ENCODE measurements around the gene TXNRD1.
"Not testable (repeated sequence)": the region's sequence is repeated elsewhere in the genome, so short reads cannot be mapped to it uniquely, and the experiment has no call there.

The TXNRD1 gene

DNA sequence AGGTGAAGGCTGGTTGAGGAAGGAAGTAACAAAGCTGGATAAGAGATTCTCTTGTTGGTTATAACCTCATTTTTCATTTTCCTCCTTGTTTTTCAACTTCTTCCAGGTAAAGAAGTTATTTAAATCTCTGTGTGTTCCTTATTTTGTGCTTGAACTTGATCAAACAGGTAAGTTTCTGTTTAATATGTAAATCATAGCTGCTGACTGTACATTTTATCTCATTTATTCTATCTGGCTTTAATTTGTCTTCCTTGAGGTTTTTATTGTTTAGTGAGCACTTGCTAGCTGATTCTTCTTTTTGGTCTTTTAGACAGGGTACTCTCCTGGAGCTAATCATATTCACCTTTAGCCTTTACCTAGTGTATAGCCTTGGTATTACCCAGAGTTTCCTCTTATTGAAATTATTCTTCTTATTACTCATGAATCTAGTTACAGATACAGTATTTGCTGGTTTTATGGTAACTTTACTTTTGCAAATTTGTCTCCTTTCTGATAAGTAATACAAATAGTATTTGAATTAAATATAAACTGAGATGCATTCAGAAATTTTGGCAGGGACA lies 42.4 kb downstream of the TXNRD1 start:
- no peak overlapping the region for H3K4me3 ChIP-seq (ENCODE audit: insufficient read depth, low read depth, low read length)
- no peaks in the 10 kb centered on the region for H3K4me1 ChIP-seq (ENCODE audit: control insufficient read depth, insufficient read depth, low read length)
- no peaks in the 10 kb centered on the region for H3K36me3 ChIP-seq (ENCODE audit: control insufficient read depth, insufficient read depth, low read length)
- no peak overlapping the region for H3K27ac ChIP-seq (ENCODE audit: insufficient read depth, low read depth, low read length, poor library complexity, severe bottlenecking)
- H3K27me3 ChIP-seq (ENCODE audit: control insufficient read depth, insufficient read depth, low read length, poor library complexity, severe bottlenecking), result no peaks in the 10 kb centered on the region
- H3K9me3 ChIP-seq (ENCODE audit: control insufficient read depth, low read length), result no peaks in the 10 kb centered on the region

DNA sequence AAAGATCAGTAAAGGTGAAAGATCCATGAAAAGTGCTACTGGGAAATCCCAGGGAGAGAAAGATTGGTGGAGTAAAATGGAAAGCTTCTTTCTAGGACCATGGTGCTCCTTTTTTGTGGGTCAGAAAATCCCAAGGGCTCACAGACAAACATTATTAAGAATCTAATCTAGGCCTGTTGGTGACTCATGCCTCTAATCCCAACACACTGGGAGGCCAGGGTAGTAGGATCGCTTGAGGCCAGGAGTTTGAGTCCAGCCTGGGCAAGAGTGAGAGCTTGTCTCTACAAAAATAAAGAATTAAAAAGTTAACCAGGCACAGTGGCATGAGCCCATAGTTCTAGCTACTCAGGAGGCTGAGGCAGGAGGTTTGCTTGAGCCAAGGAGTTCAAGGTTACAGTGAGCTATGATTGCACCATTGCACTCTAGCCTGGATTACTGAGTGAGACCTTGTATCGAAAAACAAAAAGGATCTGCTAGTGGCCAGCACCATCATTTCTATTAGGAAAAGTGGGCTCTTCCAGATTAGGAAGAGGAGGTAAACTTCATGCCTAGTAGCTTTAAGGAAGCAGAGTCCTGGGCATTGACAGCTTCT lies 43.0 kb downstream of the TXNRD1 start:
- no peaks in the 10 kb centered on the region for H3K9me3 ChIP-seq (ENCODE audit: control insufficient read depth, low read length)
- 92 to 98% methylated on average over 2 of the region's 2 CpGs for WGBS, 2 experiments
- no peaks in the 10 kb centered on the region for H3K36me3 ChIP-seq (ENCODE audit: control insufficient read depth, insufficient read depth, low read length)
- no peaks in the 10 kb centered on the region for H3K4me1 ChIP-seq (ENCODE audit: control insufficient read depth, insufficient read depth, low read length)
- no peak overlapping the region for H3K27ac ChIP-seq (ENCODE audit: insufficient read depth, low read depth, low read length, poor library complexity, severe bottlenecking)
- H3K27me3 ChIP-seq (ENCODE audit: control insufficient read depth, insufficient read depth, low read length, poor library complexity, severe bottlenecking), result no peaks in the 10 kb centered on the region
- no peak overlapping the region for H3K4me3 ChIP-seq (ENCODE audit: insufficient read depth, low read depth, low read length)

DNA sequence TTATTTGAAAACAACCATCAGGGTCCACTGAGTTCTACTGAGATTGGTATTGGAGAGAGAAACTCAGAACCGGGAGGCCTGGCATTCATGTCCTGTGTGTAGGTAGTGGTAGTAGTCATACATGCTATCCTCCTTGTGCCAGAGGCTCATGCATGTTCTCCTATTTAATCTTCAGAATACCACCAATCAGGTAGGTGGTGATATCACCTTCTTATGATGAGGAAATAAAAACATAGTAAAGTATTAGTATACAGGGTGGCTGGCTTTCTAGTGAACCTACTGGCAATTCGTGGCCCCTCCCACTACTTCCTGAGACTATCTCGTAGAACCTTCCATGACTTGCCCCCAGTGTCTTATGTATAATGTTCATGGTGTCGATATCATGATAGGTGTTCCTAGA lies 47.4 kb downstream of the TXNRD1 start:
- Histone ChIP-seq H3K9me3 (ENCODE audit: control insufficient read depth, low read length) (no peaks in the 10 kb centered on the region), H3K4me1 (ENCODE audit: control insufficient read depth, insufficient read depth, low read length) (no peaks in the 10 kb centered on the region), H3K27ac (ENCODE audit: insufficient read depth, low read depth, low read length, poor library complexity, severe bottlenecking) (no peak overlapping the region), H3K4me3 (ENCODE audit: insufficient read depth, low read depth, low read length) (no peak overlapping the region), H3K27me3 (ENCODE audit: control insufficient read depth, insufficient read depth, low read length, poor library complexity, severe bottlenecking) (no peaks in the 10 kb centered on the region), H3K36me3 (ENCODE audit: control insufficient read depth, insufficient read depth, low read length) (no peaks in the 10 kb centered on the region)
- 68 to 73% methylated on average over 4 of the region's 4 CpGs for WGBS, 2 experiments

DNA sequence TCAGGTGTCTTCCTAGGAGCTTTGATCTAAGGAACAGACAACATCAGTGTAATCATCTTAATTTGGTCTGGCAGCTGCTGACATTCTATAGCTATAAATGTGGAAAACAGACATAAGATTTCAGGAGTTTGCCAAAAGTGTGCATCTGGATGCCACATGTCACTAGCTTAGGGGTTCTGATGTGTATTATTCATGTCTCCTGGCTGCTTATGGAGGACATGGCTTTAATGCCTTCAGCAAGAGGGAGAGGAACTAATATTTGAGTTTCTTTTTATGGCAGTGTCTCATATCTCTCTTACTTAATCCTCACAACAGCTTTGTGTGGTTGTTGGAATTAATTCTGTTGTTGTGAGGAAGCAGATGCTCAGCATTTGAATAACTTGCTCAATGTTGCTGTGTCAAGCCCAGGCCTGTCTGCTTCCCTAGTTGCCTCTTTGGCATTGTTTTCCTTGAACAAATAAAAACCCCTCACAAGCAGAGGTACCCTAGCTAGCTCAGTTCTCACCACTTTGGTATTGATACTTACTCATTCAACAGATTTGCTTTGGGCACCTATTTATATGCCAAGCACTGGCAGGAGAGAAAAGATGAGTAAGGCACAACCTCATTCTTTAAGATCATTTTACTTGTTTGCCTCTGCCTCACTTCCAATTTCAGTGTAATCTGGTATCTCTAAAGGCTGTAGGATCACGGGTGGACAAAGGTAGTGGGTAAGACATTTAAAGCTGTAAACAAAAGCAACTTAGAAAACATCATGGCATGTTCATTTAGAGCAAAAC lies 48.2 kb downstream of the TXNRD1 start:
- Histone ChIP-seq H3K27ac (ENCODE audit: insufficient read depth, low read depth, low read length, poor library complexity, severe bottlenecking) (no peak overlapping the region), H3K4me3 (ENCODE audit: insufficient read depth, low read depth, low read length) (no peak overlapping the region), H3K9me3 (ENCODE audit: control insufficient read depth, low read length) (no peaks in the 10 kb centered on the region), H3K27me3 (ENCODE audit: control insufficient read depth, insufficient read depth, low read length, poor library complexity, severe bottlenecking) (no peaks in the 10 kb centered on the region), H3K4me1 (ENCODE audit: control insufficient read depth, insufficient read depth, low read length) (no peaks in the 10 kb centered on the region), H3K36me3 (ENCODE audit: control insufficient read depth, insufficient read depth, low read length) (no peaks in the 10 kb centered on the region)
- WGBS, 2 experiments, result 55% methylated on average over 1 of the region's 1 CpG

DNA sequence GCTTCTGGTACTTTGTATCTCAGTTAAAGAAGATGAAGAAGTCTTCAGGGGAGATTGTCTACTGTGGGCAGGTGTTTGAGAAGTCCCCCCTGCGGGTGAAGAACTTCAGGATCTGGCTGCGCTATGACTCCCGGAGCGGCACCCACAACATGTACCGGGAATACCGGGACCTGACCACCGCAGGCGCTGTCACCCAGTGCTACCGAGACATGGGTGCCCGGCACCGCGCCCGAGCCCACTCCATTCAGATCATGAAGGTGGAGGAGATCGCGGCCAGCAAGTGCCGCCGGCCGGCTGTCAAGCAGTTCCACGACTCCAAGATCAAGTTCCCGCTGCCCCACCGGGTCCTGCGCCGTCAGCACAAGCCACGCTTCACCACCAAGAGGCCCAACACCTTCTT lies 49.9 kb downstream of the TXNRD1 start:
- H3K4me3 ChIP-seq (ENCODE audit: insufficient read depth, low read depth, low read length); H3K27ac ChIP-seq (ENCODE audit: insufficient read depth, low read depth, low read length, poor library complexity, severe bottlenecking); H3K27me3 ChIP-seq (ENCODE audit: control insufficient read depth, insufficient read depth, low read length, poor library complexity, severe bottlenecking); H3K9me3 ChIP-seq (ENCODE audit: control insufficient read depth, low read length); H3K4me1 ChIP-seq (ENCODE audit: control insufficient read depth, insufficient read depth, low read length); H3K36me3 ChIP-seq (ENCODE audit: control insufficient read depth, insufficient read depth, low read length): not testable (repeated sequence)
- 96 to 97% methylated on average over 12 to 13 of the region's 24 CpGs for WGBS, 2 experiments

DNA sequence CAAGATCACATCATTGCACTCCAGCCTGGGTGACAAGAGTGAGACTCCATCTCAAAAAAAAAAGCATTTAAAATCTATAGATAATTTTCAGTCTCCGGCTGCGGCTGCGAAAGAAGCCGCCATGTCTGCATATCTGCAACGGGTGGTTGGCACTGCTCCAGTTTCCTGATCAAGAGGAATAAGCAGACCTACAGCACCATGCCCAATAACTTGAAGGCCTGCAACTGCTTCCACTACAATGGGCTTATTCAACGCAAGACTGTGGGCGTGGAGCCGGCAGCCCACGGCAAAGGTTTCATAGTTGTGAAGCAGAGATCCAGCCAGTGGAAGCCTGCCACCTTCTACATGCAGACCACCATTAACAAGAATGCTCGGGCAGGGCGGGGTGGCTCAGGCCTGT lies 57.4 kb downstream of the TXNRD1 start:
- Histone ChIP-seq H3K27me3 (ENCODE audit: control insufficient read depth, insufficient read depth, low read length, poor library complexity, severe bottlenecking) (no peaks in the 10 kb centered on the region), H3K9me3 (ENCODE audit: control insufficient read depth, low read length) (no peaks in the 10 kb centered on the region), H3K4me1 (ENCODE audit: control insufficient read depth, insufficient read depth, low read length) (no peaks in the 10 kb centered on the region), H3K4me3 (ENCODE audit: insufficient read depth, low read depth, low read length) (no peak overlapping the region), H3K27ac (ENCODE audit: insufficient read depth, low read depth, low read length, poor library complexity, severe bottlenecking) (no peak overlapping the region), H3K36me3 (ENCODE audit: control insufficient read depth, insufficient read depth, low read length) (no peaks in the 10 kb centered on the region)
- 95 to 97% methylated on average over 11 of the region's 11 CpGs for WGBS, 2 experiments

DNA sequence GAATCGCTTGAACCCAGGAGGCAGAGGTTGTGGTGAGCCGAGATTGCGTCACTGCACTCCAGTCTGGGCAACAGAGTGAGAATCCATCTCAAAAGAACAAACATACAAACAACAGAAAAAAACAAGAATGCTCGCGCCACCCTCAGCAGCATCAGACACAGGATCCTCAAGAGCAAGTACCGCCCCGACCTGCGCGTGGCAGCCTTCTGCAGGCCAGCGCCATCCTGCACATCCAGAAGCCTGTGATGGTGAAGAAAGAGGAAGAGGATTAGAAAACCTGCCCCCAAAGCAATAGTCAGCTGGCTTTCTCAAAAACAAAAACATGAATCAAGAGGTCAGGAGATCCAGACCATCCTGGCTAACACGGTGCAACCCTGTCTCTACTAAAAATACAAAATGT lies 57.9 kb downstream of the TXNRD1 start:
- WGBS, 2 experiments, result 92% methylated on average over 11 of the region's 11 CpGs
- no peaks in the 10 kb centered on the region for H3K4me1 ChIP-seq (ENCODE audit: control insufficient read depth, insufficient read depth, low read length)
- H3K9me3 ChIP-seq (ENCODE audit: control insufficient read depth, low read length), result no peaks in the 10 kb centered on the region
- no peaks in the 10 kb centered on the region for H3K36me3 ChIP-seq (ENCODE audit: control insufficient read depth, insufficient read depth, low read length)
- H3K4me3 ChIP-seq (ENCODE audit: insufficient read depth, low read depth, low read length), result no peak overlapping the region
- no peaks in the 10 kb centered on the region for H3K27me3 ChIP-seq (ENCODE audit: control insufficient read depth, insufficient read depth, low read length, poor library complexity, severe bottlenecking)
- no peak overlapping the region for H3K27ac ChIP-seq (ENCODE audit: insufficient read depth, low read depth, low read length, poor library complexity, severe bottlenecking)

DNA sequence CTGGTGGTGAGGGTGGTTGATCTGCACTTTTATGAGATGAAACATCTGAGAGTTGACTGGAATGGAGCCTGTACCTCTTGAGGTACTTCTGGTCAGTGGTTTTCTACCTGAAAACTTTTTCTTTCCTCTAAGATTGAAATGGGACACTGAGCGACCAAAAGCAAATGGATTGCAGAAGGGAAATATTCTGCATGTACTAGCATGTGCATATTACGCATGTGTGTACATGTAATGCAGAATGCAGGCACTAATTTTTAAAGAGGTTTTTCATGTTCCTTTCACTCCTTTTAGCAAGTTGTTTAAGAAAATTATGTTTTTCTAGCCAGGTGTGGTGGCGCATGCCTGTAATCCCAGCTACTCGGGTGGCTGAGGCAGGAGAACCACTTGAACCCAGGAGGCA lies 59.2 kb downstream of the TXNRD1 start:
- H3K9me3 ChIP-seq (ENCODE audit: control insufficient read depth, low read length), result no peaks in the 10 kb centered on the region
- no peak overlapping the region for H3K27ac ChIP-seq (ENCODE audit: insufficient read depth, low read depth, low read length, poor library complexity, severe bottlenecking)
- WGBS, 2 experiments, result 90 to 96% methylated on average over 4 of the region's 4 CpGs
- no peaks in the 10 kb centered on the region for H3K4me1 ChIP-seq (ENCODE audit: control insufficient read depth, insufficient read depth, low read length)
- H3K4me3 ChIP-seq (ENCODE audit: insufficient read depth, low read depth, low read length), result no peak overlapping the region
- no peaks in the 10 kb centered on the region for H3K36me3 ChIP-seq (ENCODE audit: control insufficient read depth, insufficient read depth, low read length)
- no peaks in the 10 kb centered on the region for H3K27me3 ChIP-seq (ENCODE audit: control insufficient read depth, insufficient read depth, low read length, poor library complexity, severe bottlenecking)

DNA sequence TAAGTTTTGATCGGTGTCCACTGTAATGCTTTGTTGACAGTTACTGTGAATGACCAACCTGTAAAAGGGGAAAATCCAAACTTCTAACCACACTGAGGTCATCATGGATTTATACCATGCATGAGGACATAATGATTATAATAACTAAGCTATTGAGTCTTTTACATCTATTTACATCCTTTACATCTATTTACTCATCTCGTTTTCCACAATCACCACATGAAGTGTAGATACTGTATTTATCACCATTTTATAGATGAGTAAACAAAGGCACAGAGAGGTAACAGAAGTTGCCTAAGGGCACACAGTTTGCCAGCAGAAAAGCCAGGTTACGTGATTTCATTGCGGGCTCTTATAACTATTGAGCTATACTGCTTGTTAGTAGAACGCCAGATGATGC lies 60.1 kb downstream of the TXNRD1 start:
- H3K27ac ChIP-seq (ENCODE audit: insufficient read depth, low read depth, low read length, poor library complexity, severe bottlenecking), result no peak overlapping the region
- H3K4me1 ChIP-seq (ENCODE audit: control insufficient read depth, insufficient read depth, low read length), result no peaks in the 10 kb centered on the region
- no peaks in the 10 kb centered on the region for H3K36me3 ChIP-seq (ENCODE audit: control insufficient read depth, insufficient read depth, low read length)
- 72 to 76% methylated on average over 5 of the region's 5 CpGs for WGBS, 2 experiments
- H3K27me3 ChIP-seq (ENCODE audit: control insufficient read depth, insufficient read depth, low read length, poor library complexity, severe bottlenecking), result no peaks in the 10 kb centered on the region
- no peak overlapping the region for H3K4me3 ChIP-seq (ENCODE audit: insufficient read depth, low read depth, low read length)
- H3K9me3 ChIP-seq (ENCODE audit: control insufficient read depth, low read length), result no peaks in the 10 kb centered on the region

DNA sequence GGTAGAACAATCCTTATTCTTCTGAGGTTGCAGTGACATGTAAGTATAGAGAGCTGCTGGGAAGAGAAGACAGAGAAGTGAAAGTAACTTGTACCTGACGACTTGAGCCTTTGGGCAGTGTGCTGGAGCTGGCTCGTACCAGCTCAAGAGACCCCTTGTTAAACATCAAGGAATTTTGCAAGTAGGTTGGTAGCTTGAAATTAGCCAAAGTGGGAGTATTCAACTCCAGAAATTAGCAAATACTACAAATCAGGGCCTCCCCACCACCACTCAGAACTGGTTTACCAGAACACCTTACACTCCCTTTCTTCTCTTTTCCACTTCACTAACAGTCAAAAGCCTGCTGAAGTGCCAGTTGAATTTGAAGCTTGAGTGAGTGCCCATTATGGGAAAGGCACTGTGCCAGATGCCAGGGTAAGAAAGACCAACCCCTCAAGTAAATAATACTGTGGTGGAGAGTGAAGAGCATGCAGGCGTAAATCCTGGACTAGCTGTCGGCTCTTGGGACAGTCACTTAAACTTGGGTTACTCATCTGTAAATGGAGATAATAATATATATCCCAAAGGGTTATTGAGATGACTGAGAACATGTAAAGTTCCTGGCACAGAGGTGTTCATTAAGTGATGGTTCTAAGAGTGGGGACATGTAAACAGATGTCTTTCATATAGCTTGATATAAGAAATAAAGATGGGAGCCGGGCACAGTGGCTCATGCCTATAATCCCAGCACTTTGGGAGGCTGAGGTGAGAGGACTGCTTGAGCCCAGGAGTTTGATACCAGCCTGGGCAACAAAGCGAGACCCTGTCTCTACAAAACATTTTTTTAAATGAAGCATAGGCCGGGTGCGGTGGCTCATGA lies 60.9 kb downstream of the TXNRD1 start:
- Histone ChIP-seq H3K27me3 (ENCODE audit: control insufficient read depth, insufficient read depth, low read length, poor library complexity, severe bottlenecking) (no peaks in the 10 kb centered on the region), H3K9me3 (ENCODE audit: control insufficient read depth, low read length) (no peaks in the 10 kb centered on the region), H3K36me3 (ENCODE audit: control insufficient read depth, insufficient read depth, low read length) (no peaks in the 10 kb centered on the region), H3K27ac (ENCODE audit: insufficient read depth, low read depth, low read length, poor library complexity, severe bottlenecking) (no peak overlapping the region), H3K4me3 (ENCODE audit: insufficient read depth, low read depth, low read length) (no peak overlapping the region), H3K4me1 (ENCODE audit: control insufficient read depth, insufficient read depth, low read length) (no peaks in the 10 kb centered on the region)
- 76 to 81% methylated on average over 6 to 8 of the region's 8 CpGs for WGBS, 2 experiments
